H9 (cell line): Measurements from ENCODE around the gene ERC2. TPM values are rescaled to one million over a fixed set of nuclear protein-coding genes. Genes with fewer than 3 reads are reported as not detected.

Experiments used
- DNase-seq: peaks from one replicate; pipeline ENCODE4 v3.0.0-alpha.2; 2017
- H2AFZ ChIP-seq: one replicate; pipeline ENCODE4 v1.6.1; 2013; ENCODE audit warnings: mild to moderate bottlenecking, low read length, control low read depth, moderate library complexity
- H2AK5ac ChIP-seq: 2 replicates; pipeline ENCODE4 v1.6.1; 2013; ENCODE audit warnings: low read length, control low read depth, mixed read lengths; ENCODE audit not compliant: insufficient read length
- H2BK120ac ChIP-seq: one replicate; pipeline ENCODE4 v1.6.1; 2013; ENCODE audit warnings: low read depth, mild to moderate bottlenecking, low read length, control low read depth, inconsistent platforms; ENCODE audit not compliant: poor library complexity, severe bottlenecking
- H2BK12ac ChIP-seq: 2 replicates; pipeline ENCODE4 v1.6.1; 2013; ENCODE audit warnings: low read length, control low read depth, mixed read lengths, low read depth; ENCODE audit not compliant: insufficient read length
- H2BK15ac ChIP-seq: 2 replicates; pipeline ENCODE4 v1.6.1; 2013; ENCODE audit warnings: low read depth, low read length, control low read depth
- H2BK20ac ChIP-seq: one replicate; pipeline ENCODE4 v1.6.1; 2013; ENCODE audit warnings: low read depth, mild to moderate bottlenecking, low read length, control low read depth, inconsistent platforms; ENCODE audit not compliant: poor library complexity, severe bottlenecking
- H2BK5ac ChIP-seq: 2 replicates; pipeline ENCODE4 v1.6.1; 2013; ENCODE audit warnings: low read length, control low read depth, mixed read lengths; ENCODE audit not compliant: insufficient read length
- H3K14ac ChIP-seq: 2 replicates; pipeline ENCODE4 v1.6.1; 2013; ENCODE audit warnings: low read length, control low read depth; ENCODE audit not compliant: insufficient read depth
- H3K18ac ChIP-seq: 2 replicates; pipeline ENCODE4 v1.6.1; 2013; ENCODE audit warnings: low read depth, mild to moderate bottlenecking, mixed read lengths, low read length, control low read depth; ENCODE audit not compliant: insufficient read length
- H3K23ac ChIP-seq: 2 replicates; pipeline ENCODE4 v1.6.1; 2013; ENCODE audit warnings: low read length, control low read depth, mixed read lengths, low read depth; ENCODE audit not compliant: insufficient read length
- H3K23me2 ChIP-seq: 2 replicates; pipeline ENCODE4 v1.6.1; 2013; ENCODE audit warnings: low read depth, mild to moderate bottlenecking, mixed read lengths, low read length, control low read depth; ENCODE audit not compliant: insufficient read length, poor library complexity, severe bottlenecking
- H3K27ac ChIP-seq: 2 replicates; pipeline ENCODE4 v1.5.1; 2013; ENCODE audit warnings: low read length, control low read depth, mixed read lengths, low read depth; ENCODE audit not compliant: insufficient read length
- H3K27me3 ChIP-seq: 2 replicates; pipeline ENCODE4 v1.6.1; 2013; ENCODE audit warnings: low read length, control low read depth, inconsistent platforms; ENCODE audit not compliant: insufficient read depth
- H3K4ac ChIP-seq: 2 replicates; pipeline ENCODE4 v1.6.1; 2013; ENCODE audit warnings: low read depth, mild to moderate bottlenecking, control low read depth, inconsistent platforms, low read length, moderate library complexity
- H3K4me1 ChIP-seq: 2 replicates; pipeline ENCODE4 v1.6.1; 2013; ENCODE audit warnings: low read length, control low read depth, inconsistent platforms; ENCODE audit not compliant: insufficient read depth
- H3K4me2 ChIP-seq: 2 replicates; pipeline ENCODE4 v1.6.1; 2013; ENCODE audit warnings: low read length, control low read depth, mixed read lengths; ENCODE audit not compliant: insufficient read length, insufficient read depth
- H3K56ac ChIP-seq: 2 replicates; pipeline ENCODE4 v1.6.1; 2013; ENCODE audit warnings: low read depth, mild to moderate bottlenecking, mixed read lengths, low read length, control low read depth; ENCODE audit not compliant: insufficient read length
- H3K79me1 ChIP-seq: 2 replicates; pipeline ENCODE4 v1.6.1; 2013; ENCODE audit warnings: low read depth, mild to moderate bottlenecking, moderate library complexity, low read length, control low read depth, inconsistent platforms; ENCODE audit not compliant: insufficient read depth, poor library complexity, severe bottlenecking
- H3K79me2 ChIP-seq: 2 replicates; pipeline ENCODE4 v1.6.1; 2013; ENCODE audit warnings: low read length, control low read depth, inconsistent platforms; ENCODE audit not compliant: insufficient read depth
- H3K9ac ChIP-seq: 2 replicates; pipeline ENCODE4 v1.6.1; 2013; ENCODE audit warnings: low read length, control low read depth, mixed read lengths; ENCODE audit not compliant: insufficient read length; ENCODE audit errors: extremely low read depth
- H3K9me3 ChIP-seq: one replicate; pipeline ENCODE4 v1.6.1; 2013; ENCODE audit warnings: low read depth, low read length, inconsistent platforms; ENCODE audit not compliant: control insufficient read depth
- H3T11ph ChIP-seq: one replicate; pipeline ENCODE4 v1.6.1; 2013; ENCODE audit warnings: mild to moderate bottlenecking, low read length, control low read depth, inconsistent platforms
- H4K20me1 ChIP-seq: one replicate; pipeline ENCODE4 v1.6.1; 2013; ENCODE audit not compliant: control insufficient read depth, insufficient read length, insufficient read depth
- H4K5ac ChIP-seq: 2 replicates; pipeline ENCODE4 v1.6.1; 2013; ENCODE audit warnings: low read depth, mild to moderate bottlenecking, mixed read lengths, low read length, control low read depth; ENCODE audit not compliant: insufficient read length
- H4K8ac ChIP-seq: replicated peaks from 2 replicates; pipeline ENCODE4 v1.6.1; 2013; ENCODE audit warnings: low read length, control low read depth, mixed read lengths, low read depth; ENCODE audit not compliant: insufficient read length
- H4K91ac ChIP-seq: 2 replicates; pipeline ENCODE4 v1.6.1; 2013; ENCODE audit warnings: low read depth, mild to moderate bottlenecking, moderate library complexity, mixed read lengths, low read length, control low read depth; ENCODE audit not compliant: insufficient read length
- H3K27ac Mint-ChIP-seq, 3 experiments: 2 replicates in 2 of 3; 3 replicates in 1 of 3; pipeline ENCODE4 v1.8.0; 2020 to 2021; ENCODE audit warnings: mixed read lengths in 3 of 3, mild to moderate bottlenecking in 1 of 3, moderate library complexity in 1 of 3
- H3K27me3 Mint-ChIP-seq: 2 replicates; pipeline ENCODE4 v1.8.0; 2021; ENCODE audit warnings: low read depth, mild to moderate bottlenecking, moderate library complexity, mixed read lengths
- H3K36me3 Mint-ChIP-seq, 3 experiments: 2 replicates in 2 of 3; 3 replicates in 1 of 3; pipeline ENCODE4 v1.8.0; 2020 to 2021; ENCODE audit warnings: low read depth in 3 of 3, mixed read lengths in 3 of 3; ENCODE audit not compliant: insufficient read depth in 1 of 3
- H3K4me1 Mint-ChIP-seq, 2 experiments: 2 replicates each; pipeline ENCODE4 v1.8.0; 2020; ENCODE audit warnings: mixed read lengths in 2 of 2
- H3K4me3 Mint-ChIP-seq, 2 experiments: 2 replicates in 1 of 2; 3 replicates in 1 of 2; pipeline ENCODE4 v1.8.0; 2020 to 2021; ENCODE audit warnings: mild to moderate bottlenecking in 2 of 2, mixed read lengths in 2 of 2, moderate library complexity in 1 of 2
- H3K9me3 Mint-ChIP-seq, 2 experiments: 2 replicates in 1 of 2; 3 replicates in 1 of 2; pipeline ENCODE4 v1.8.0; 2020; ENCODE audit warnings: mild to moderate bottlenecking in 2 of 2, mixed read lengths in 2 of 2, moderate library complexity in 1 of 2
- WGBS: extraction: QIAGEN DNeasy Blood & Tissue Kit; methylation state at CpG from one replicate; pipeline ENCODE4 v1.1.7; 2013; ENCODE audit warnings: missing lambda C conversion rate, low lambda C conversion rate, mixed read lengths; ENCODE audit not compliant: insufficient read length; ENCODE audit errors: extremely low coverage; 5-methylcytosine and 5-hydroxymethylcytosine counted together
- total RNA-seq: library from RNA; stranded (reverse); gene quantifications from 2 replicates; pipeline ENCODE4 v1.2.1, GENCODE V29; 2021
- TF ChIP-seq, protein P1 (sequence below): fragments of 200-600 bp; sonication (generic); conservative IDR thresholded peaks from 3 replicates; pipeline ENCODE4 v1.8.0; 2021; ENCODE audit warnings: antibody characterized with exemption, mild to moderate bottlenecking

Gene ERC2
- total RNA-seq, 1 experiment from 2014 or later: 15.4 TPM

DNA sequence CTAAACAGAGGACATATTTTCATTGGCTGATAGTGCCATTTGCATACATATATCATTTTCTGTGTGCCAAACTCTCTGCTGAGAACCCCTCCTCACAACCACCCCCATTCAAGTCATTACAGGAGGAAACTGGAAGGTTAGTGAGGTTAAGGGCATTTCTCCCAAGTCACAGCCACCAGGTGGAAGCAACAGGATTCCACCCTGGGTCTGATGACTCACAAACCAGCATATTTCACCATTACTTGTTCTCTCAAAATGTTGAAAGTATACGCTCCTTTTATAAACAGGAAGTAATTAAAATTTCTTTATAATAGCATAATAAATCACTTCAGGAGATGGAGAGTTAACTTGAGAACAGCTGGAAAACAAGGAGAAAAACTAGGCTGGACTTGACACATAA is 582.5 kb downstream of the ERC2 start:
- H3K4me3 Mint-ChIP-seq: no peak overlapping the region
- H3K79me2 ChIP-seq: no peaks in the 10 kb centered on the region
- H4K91ac ChIP-seq: no peak overlapping the region
- no peaks in the 10 kb centered on the region for H4K20me1 ChIP-seq
- no peak overlapping the region for H2BK120ac ChIP-seq
- H2AFZ ChIP-seq: no peak overlapping the region
- H3K4ac ChIP-seq: no peak overlapping the region
- no peaks in the 10 kb centered on the region for H3K27me3 ChIP-seq
- H3K79me1 ChIP-seq: no peaks in the 10 kb centered on the region
- H3K4me1 Mint-ChIP-seq: peaks cover 26 to 44% of the 10 kb centered on the region in 2 experiments
- H3K9ac ChIP-seq: no peak overlapping the region
- TF ChIP-seq, protein P1, sequence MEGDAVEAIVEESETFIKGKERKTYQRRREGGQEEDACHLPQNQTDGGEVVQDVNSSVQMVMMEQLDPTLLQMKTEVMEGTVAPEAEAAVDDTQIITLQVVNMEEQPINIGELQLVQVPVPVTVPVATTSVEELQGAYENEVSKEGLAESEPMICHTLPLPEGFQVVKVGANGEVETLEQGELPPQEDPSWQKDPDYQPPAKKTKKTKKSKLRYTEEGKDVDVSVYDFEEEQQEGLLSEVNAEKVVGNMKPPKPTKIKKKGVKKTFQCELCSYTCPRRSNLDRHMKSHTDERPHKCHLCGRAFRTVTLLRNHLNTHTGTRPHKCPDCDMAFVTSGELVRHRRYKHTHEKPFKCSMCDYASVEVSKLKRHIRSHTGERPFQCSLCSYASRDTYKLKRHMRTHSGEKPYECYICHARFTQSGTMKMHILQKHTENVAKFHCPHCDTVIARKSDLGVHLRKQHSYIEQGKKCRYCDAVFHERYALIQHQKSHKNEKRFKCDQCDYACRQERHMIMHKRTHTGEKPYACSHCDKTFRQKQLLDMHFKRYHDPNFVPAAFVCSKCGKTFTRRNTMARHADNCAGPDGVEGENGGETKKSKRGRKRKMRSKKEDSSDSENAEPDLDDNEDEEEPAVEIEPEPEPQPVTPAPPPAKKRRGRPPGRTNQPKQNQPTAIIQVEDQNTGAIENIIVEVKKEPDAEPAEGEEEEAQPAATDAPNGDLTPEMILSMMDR: peak; percentile 40; the same call in 1 of the 3 replicates
- H3T11ph ChIP-seq: no peak overlapping the region
- H3K9me3 Mint-ChIP-seq: no peaks in the 10 kb centered on the region
- no peak overlapping the region for H2BK15ac ChIP-seq
- H3K27ac ChIP-seq: no peak overlapping the region
- H4K8ac ChIP-seq: no peak overlapping the region
- H3K14ac ChIP-seq: no peak overlapping the region
- H3K18ac ChIP-seq: no peak overlapping the region
- no peak overlapping the region for H2BK5ac ChIP-seq
- no peak overlapping the region for H4K5ac ChIP-seq
- H3K27ac Mint-ChIP-seq: no peak overlapping the region
- H2AK5ac ChIP-seq: no peak overlapping the region
- H3K27me3 Mint-ChIP-seq: no peaks in the 10 kb centered on the region
- no peaks in the 10 kb centered on the region for H3K4me1 ChIP-seq
- H3K23me2 ChIP-seq: no peaks in the 10 kb centered on the region
- H3K9me3 ChIP-seq: no peaks in the 10 kb centered on the region
- H3K23ac ChIP-seq: no peak overlapping the region
- H3K4me2 ChIP-seq: no peak overlapping the region
- no peak overlapping the region for H2BK20ac ChIP-seq
- DNase-seq: no peak
- H3K56ac ChIP-seq: no peak overlapping the region
- H2BK12ac ChIP-seq: no peak overlapping the region
- H3K36me3 Mint-ChIP-seq: no peaks in the 10 kb centered on the region; a peak in 1 of 7 replicates
- no CpG with 5 or more reads among the region's 1 CpG for WGBS
